Thyroid gland (tissue), 4 donors: Measurements from ENCODE around the gene C5orf58. TPM values are rescaled to one million over a fixed set of nuclear protein-coding genes. Genes with fewer than 3 reads are reported as not detected.
A peak's percentile ranks its signal among the peaks of the same experiment; 100 is the strongest.

Experiments
- DNase-seq, 2 donors: peaks; one replicate each; pipeline ENCODE4 v3.0.0-alpha.2; 2019
- H3K27ac ChIP-seq, 3 donors: fragments of 200-600 bp; sonication (generic); 1 replicate in 2 of 3; 2 replicates in 1 of 3; pipeline ENCODE4 v1.5.1; 2016 to 2019; ENCODE audit warnings: mild to moderate bottlenecking in 1 of 3, moderate library complexity in 1 of 3
- H3K27me3 ChIP-seq: fragments of 200-600 bp; sonication (generic); one replicate; pipeline ENCODE4 v1.5.1; 2019
- H3K36me3 ChIP-seq, 2 donors: fragments of 200-600 bp; sonication (generic); one replicate each; pipeline ENCODE4 v1.5.1; 2016 to 2019
- H3K4me1 ChIP-seq, 2 donors: fragments of 200-600 bp; sonication (generic); one replicate each; pipeline ENCODE4 v1.5.1; 2017 to 2019
- H3K4me3 ChIP-seq, 3 donors: fragments of 200-600 bp; sonication (generic); replicated peaks in 1 of 3; 1 replicate in 2 of 3; 2 replicates in 1 of 3; pipeline ENCODE4 v1.5.1; 2016; ENCODE audit warnings: mild to moderate bottlenecking in 1 of 3
- H3K9me3 ChIP-seq: fragments of 200-600 bp; sonication (generic); one replicate; pipeline ENCODE4 v1.5.1; 2017
- CTCF ChIP-seq, 6 experiments: fragments of 200-600 bp in 3 of 6; fragments of 450-650 bp in 3 of 6; sonication (generic) in 3 of 6; IDR thresholded peaks; one replicate each; pipeline ENCODE4 v1.5.1; 2016 to 2019; ENCODE audit warnings: antibody characterized with exemption in 6 of 6, mild to moderate bottlenecking in 2 of 6, inconsistent platforms in 1 of 6, moderate library complexity in 1 of 6
- POLR2A ChIP-seq, 2 donors: fragments of 450-650 bp; IDR thresholded peaks; one replicate each; pipeline ENCODE4 v1.6.1; 2017; ENCODE audit warnings: antibody characterized with exemption in 2 of 2, mild to moderate bottlenecking in 2 of 2, moderate library complexity in 1 of 2
- WGBS, 2 donors: methylation state at CpG; one replicate each; pipeline ENCODE4 v1.1.5; 2017; 5-methylcytosine and 5-hydroxymethylcytosine counted together
- intact Hi-C: fragments of 100-400 bp; cut with DNase I; formaldehyde crosslinking; loops from one replicate; pipeline ENCODE4 v1.15.1; 2023
- total RNA-seq, 4 donors: library from RNA; depleted of rRNA; stranded (reverse); fragments of >200 nt; gene quantifications; one replicate each; pipeline ENCODE4 v1.2.3, GENCODE V29; 2016

The C5orf58 gene
- total RNA-seq, 4 donors from 2014 or later, result not detected

- H3K27me3 ChIP-seq, result no peaks in the 10 kb centered on the region
- TF ChIP-seq CTCF (IDR thresholded peaks at IDR 0.05), result no peak
- no peak for TF ChIP-seq POLR2A (IDR thresholded peaks at IDR 0.05)
- H3K36me3 ChIP-seq, result no peaks in the 10 kb centered on the region
- H3K9me3 ChIP-seq, result no peaks in the 10 kb centered on the region
- DNase-seq, result no peak
- H3K4me3 ChIP-seq, result no peak overlapping the region
- intact Hi-C loops, result no loop called here
- 80 to 84% methylated on average over 8 of the region's 8 CpGs for WGBS, 2 donors
- no peak overlapping the region for H3K27ac ChIP-seq
- H3K4me1 ChIP-seq, result peaks cover 17 to 18% of the 10 kb centered on the region in 2 donors
Observed at GRCh38 chr5:170275376-170275994, 42.7 kb downstream of the C5orf58 start.

GRCh38 chr5:170276140-170276539 lies 43.4 kb downstream of the C5orf58 start:
- Histone ChIP-seq H3K36me3 (no peaks in the 10 kb centered on the region), H3K4me1 (peaks cover 17 to 18% of the 10 kb centered on the region in 2 donors), H3K4me3 (no peak overlapping the region), H3K27me3 (no peaks in the 10 kb centered on the region), H3K27ac (no peak overlapping the region), H3K9me3 (no peaks in the 10 kb centered on the region)
- intact Hi-C loops, result no loop called here
- no peak for TF ChIP-seq POLR2A (IDR thresholded peaks at IDR 0.05)
- TF ChIP-seq CTCF (IDR thresholded peaks at IDR 0.05), result no peak
- 93 to 98% methylated on average over 2 of the region's 2 CpGs for WGBS, 2 donors
- no peak for DNase-seq

DNA sequence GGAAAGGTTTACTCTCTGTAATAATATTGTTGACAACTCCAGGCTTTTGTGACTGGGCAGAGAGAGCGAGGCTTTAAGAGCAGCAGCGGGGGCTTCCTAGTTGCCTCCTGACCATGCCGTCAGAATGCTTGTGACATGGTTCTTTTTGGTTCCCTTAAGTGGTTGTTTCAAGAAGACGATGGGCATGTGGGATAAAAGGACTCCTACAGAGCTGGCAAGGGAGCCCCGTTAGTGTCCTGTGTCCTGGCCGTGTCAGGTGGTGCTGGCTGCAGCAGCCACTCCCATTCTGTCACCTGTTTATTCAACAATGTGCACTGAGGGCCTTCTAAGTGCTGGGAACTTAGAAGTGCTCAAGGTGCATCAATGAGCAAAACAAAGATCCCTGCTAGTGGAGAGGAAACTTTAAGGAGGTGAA lies 45.1 kb downstream of the C5orf58 start:
- H3K9me3 ChIP-seq, result no peaks in the 10 kb centered on the region
- 47 to 51% methylated on average over 6 of the region's 6 CpGs for WGBS, 2 donors
- DNase-seq, result peak; percentile 83 to 84
- H3K36me3 ChIP-seq, result no peaks in the 10 kb centered on the region
- H3K27ac ChIP-seq, result peak overlapping the region in 2 of 3 donors; percentile 46 to 51
- intact Hi-C loops, result no loop called here
- H3K4me1 ChIP-seq, result peaks cover 17 to 18% of the 10 kb centered on the region in 2 donors
- no peak overlapping the region for H3K4me3 ChIP-seq
- H3K27me3 ChIP-seq, result no peaks in the 10 kb centered on the region
- TF ChIP-seq POLR2A (IDR thresholded peaks at IDR 0.05) (no peak), CTCF (IDR thresholded peaks at IDR 0.05) (no peak)

DNA sequence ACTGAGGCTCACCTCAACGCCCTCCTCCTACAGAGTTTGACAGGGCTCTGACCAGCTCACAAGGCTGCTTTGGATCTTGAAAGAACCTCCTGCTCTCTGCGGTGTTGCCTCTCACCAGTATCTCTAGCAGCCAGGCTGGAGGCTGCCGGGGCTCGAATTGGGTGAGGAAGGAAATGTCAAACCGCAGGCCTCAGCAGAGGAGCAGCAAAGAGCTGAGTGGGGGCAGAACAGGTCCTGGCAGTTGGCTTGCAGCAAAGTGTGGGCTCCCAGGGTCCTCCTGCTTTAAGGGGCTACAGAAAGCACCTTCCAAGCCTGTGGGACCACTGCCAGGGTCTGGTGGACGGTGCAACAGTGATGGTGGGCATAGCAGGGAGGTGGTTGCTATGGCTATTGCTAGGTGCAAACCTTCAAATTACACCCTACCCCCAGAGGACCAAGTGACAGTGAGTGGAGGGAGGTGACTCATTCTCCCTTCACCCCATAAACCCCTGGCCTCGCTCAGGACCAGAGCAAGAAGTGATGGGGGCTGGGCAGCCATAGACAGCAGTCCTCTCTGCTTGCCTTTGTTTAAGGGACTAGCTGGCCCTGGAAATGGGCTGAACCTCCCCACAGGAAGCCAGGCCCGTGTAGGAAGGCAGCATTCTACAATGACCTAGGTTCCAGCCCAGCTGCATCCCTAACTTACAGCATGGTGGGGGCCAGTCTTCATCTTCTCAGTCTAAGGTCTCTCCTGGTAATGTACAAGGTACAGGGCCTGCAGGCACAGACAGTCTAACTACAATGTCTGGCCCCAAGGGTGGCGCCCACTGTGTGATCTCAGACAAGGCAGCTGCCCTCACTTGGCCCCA lies 46.0 kb downstream of the C5orf58 start:
- no peak overlapping the region for H3K27ac ChIP-seq
- H3K4me1 ChIP-seq, result peaks cover 17 to 18% of the 10 kb centered on the region in 2 donors
- H3K9me3 ChIP-seq, result no peaks in the 10 kb centered on the region
- H3K36me3 ChIP-seq, result no peaks in the 10 kb centered on the region
- H3K4me3 ChIP-seq, result no peak overlapping the region
- 56 to 63% methylated on average over 8 to 9 of the region's 9 CpGs for WGBS, 2 donors
- intact Hi-C loops, result no loop called here
- no peak for TF ChIP-seq POLR2A (IDR thresholded peaks at IDR 0.05)
- no peak for TF ChIP-seq CTCF (IDR thresholded peaks at IDR 0.05)
- DNase-seq, result peak in 1 of 2 donors; percentile 29
- no peaks in the 10 kb centered on the region for H3K27me3 ChIP-seq

DNA sequence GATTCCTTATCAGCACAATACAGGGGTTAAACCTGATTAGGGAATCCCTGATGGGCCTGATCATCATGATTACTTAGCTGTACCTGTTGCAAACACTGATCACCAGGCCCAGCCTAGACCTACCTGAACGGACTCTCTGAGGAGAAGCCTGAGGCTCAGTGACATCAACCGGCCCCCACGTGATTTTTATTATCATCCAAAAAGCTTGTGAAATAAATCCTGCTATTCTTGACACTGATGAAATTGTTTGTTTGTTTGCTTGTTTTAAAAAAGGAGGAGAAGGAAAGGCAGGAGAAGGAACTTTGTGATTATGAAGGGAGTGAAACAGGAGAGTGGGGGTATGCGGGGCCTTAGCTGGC lies 46.7 kb downstream of the C5orf58 start:
- no peak for TF ChIP-seq CTCF (IDR thresholded peaks at IDR 0.05)
- TF ChIP-seq POLR2A (IDR thresholded peaks at IDR 0.05), result no peak
- intact Hi-C loops, result no loop called here
- DNase-seq, result no peak
- Histone ChIP-seq H3K4me3 (no peak overlapping the region), H3K9me3 (no peaks in the 10 kb centered on the region), H3K36me3 (no peaks in the 10 kb centered on the region), H3K27me3 (no peaks in the 10 kb centered on the region), H3K27ac (no peak overlapping the region), H3K4me1 (peaks cover 17 to 18% of the 10 kb centered on the region in 2 donors)
- WGBS, 2 donors, result 90 to 94% methylated on average over 4 of the region's 4 CpGs
